Neural progenitor cell (in vitro differentiated cells): ENCODE results near the gene COMTD1. TPM values are rescaled to one million over a fixed set of nuclear protein-coding genes. Genes with fewer than 3 reads are reported as not detected.

ENCODE experiments used
- DNase-seq: peaks from one replicate; pipeline ENCODE4 v3.0.0-alpha.2; 2016; ENCODE audit warnings: low spot score
- H2AFZ ChIP-seq: fragments of 200-600 bp; sonication (generic); replicated peaks from 2 replicates; pipeline ENCODE4 v1.6.1; 2016; ENCODE audit warnings: antibody characterized with exemption
- H3F3A ChIP-seq: fragments of 200-600 bp; sonication (generic); 2 replicates; pipeline ENCODE4 v1.6.1; 2016; ENCODE audit warnings: antibody characterized with exemption, low read depth
- H3K27ac ChIP-seq: fragments of 200-600 bp; sonication (generic); 2 replicates; pipeline ENCODE4 v1.5.1; 2016; ENCODE audit warnings: mild to moderate bottlenecking
- H3K27me3 ChIP-seq: fragments of 200-600 bp; sonication (generic); 2 replicates; pipeline ENCODE4 v1.6.1; 2016; ENCODE audit warnings: mild to moderate bottlenecking, moderate library complexity
- H3K36me3 ChIP-seq: fragments of 200-600 bp; sonication (generic); 2 replicates; pipeline ENCODE4 v1.5.1; 2016
- H3K4me1 ChIP-seq: fragments of 200-600 bp; sonication (generic); 2 replicates; pipeline ENCODE4 v1.6.1; 2016; ENCODE audit warnings: mixed run types
- H3K4me2 ChIP-seq: fragments of 200-600 bp; sonication (generic); 2 replicates; pipeline ENCODE4 v1.6.1; 2016
- H3K4me3 ChIP-seq: fragments of 200-600 bp; sonication (generic); 2 replicates; pipeline ENCODE4 v1.5.1; 2016
- H3K79me2 ChIP-seq: fragments of 200-600 bp; sonication (generic); 2 replicates; pipeline ENCODE4 v1.6.1; 2016; ENCODE audit warnings: low read depth
- H3K9ac ChIP-seq: fragments of 200-600 bp; sonication (generic); 2 replicates; pipeline ENCODE4 v1.6.1; 2016
- H3K9me3 ChIP-seq: fragments of 200-600 bp; sonication (generic); 2 replicates; pipeline ENCODE4 v1.5.1; 2016; ENCODE audit warnings: low read depth
- H4K20me1 ChIP-seq: fragments of 200-600 bp; sonication (generic); 2 replicates; pipeline ENCODE4 v1.6.1; 2016; ENCODE audit warnings: low read depth
- H3K27ac Mint-ChIP-seq: 3 replicates; pipeline ENCODE4 v1.8.0; 2021; ENCODE audit warnings: mixed read lengths
- H3K27me3 Mint-ChIP-seq: 2 replicates; pipeline ENCODE4 v1.8.0; 2022; ENCODE audit warnings: low read depth, mild to moderate bottlenecking, inconsistent platforms, moderate library complexity, mixed read lengths; ENCODE audit not compliant: insufficient read depth
- H3K36me3 Mint-ChIP-seq: 3 replicates; pipeline ENCODE4 v1.8.0; 2021; ENCODE audit warnings: mixed read lengths
- H3K4me1 Mint-ChIP-seq: 3 replicates; pipeline ENCODE4 v1.8.0; 2021; ENCODE audit warnings: mixed read lengths
- H3K4me3 Mint-ChIP-seq: 3 replicates; pipeline ENCODE4 v1.8.0; 2021; ENCODE audit warnings: mild to moderate bottlenecking, moderate library complexity, mixed read lengths
- H3K9me3 Mint-ChIP-seq: 3 replicates; pipeline ENCODE4 v1.8.0; 2020; ENCODE audit warnings: mixed read lengths
- CTCF ChIP-seq: fragments of 200-600 bp; sonication (generic); IDR thresholded peaks from 2 replicates; pipeline ENCODE4 v1.5.1; 2017; ENCODE audit warnings: antibody characterized with exemption, mild to moderate bottlenecking
- EZH2 ChIP-seq: fragments of 200-600 bp; sonication (generic); IDR thresholded peaks from 2 replicates; pipeline ENCODE4 v1.6.1; 2017; ENCODE audit warnings: antibody characterized with exemption, mild to moderate bottlenecking, moderate library complexity
- EZH2phosphoT487 ChIP-seq: fragments of 200-600 bp; sonication (generic); IDR thresholded peaks from 2 replicates; pipeline ENCODE4 v1.6.1; 2017; ENCODE audit warnings: antibody characterized with exemption
- total RNA-seq: library from RNA; depleted of rRNA; stranded (reverse); fragments of >200 nt; gene quantifications from 2 replicates; pipeline ENCODE4 v1.2.3, GENCODE V29; 2015; ENCODE audit warnings: low replicate concordance

Gene COMTD1
- total RNA-seq, 1 donor from 2014 or later, result 2.1 TPM

GRCh38 chr10:75245354-75246250 lies 9.8 kb upstream of the COMTD1 start:
- H3K27ac Mint-ChIP-seq, result no peak overlapping the region
- Histone ChIP-seq H4K20me1 (no peaks in the 10 kb centered on the region), H3K9ac (no peak overlapping the region), H3K9me3 (no peaks in the 10 kb centered on the region), H3K27me3 (no peaks in the 10 kb centered on the region), H3K27ac (no peak overlapping the region), H2AFZ (no peak overlapping the region), H3K79me2 (no peaks in the 10 kb centered on the region), H3K36me3 (no peaks in the 10 kb centered on the region), H3K4me1 (no peaks in the 10 kb centered on the region), H3F3A (no peaks in the 10 kb centered on the region), H3K4me2 (no peak overlapping the region), H3K4me3 (no peak overlapping the region)
- DNase-seq, result no peak
- H3K4me3 Mint-ChIP-seq, result no peak overlapping the region
- H3K4me1 Mint-ChIP-seq, result peaks cover 13% of the 10 kb centered on the region
- H3K27me3 Mint-ChIP-seq, result peaks cover 2% of the 10 kb centered on the region
- no peak for TF ChIP-seq EZH2
- no peak for TF ChIP-seq EZH2phosphoT487
- TF ChIP-seq CTCF, result no peak
- H3K9me3 Mint-ChIP-seq, result no peaks in the 10 kb centered on the region
- no peaks in the 10 kb centered on the region for H3K36me3 Mint-ChIP-seq

- H4K20me1 ChIP-seq, result no peaks in the 10 kb centered on the region
- no peaks in the 10 kb centered on the region for H3K36me3 ChIP-seq
- DNase-seq, result no peak
- Mint-ChIP-seq H3K36me3 (no peaks in the 10 kb centered on the region), H3K27me3 (peaks cover 2% of the 10 kb centered on the region), H3K4me1 (peaks cover 13% of the 10 kb centered on the region), H3K27ac (no peak overlapping the region), H3K9me3 (no peaks in the 10 kb centered on the region), H3K4me3 (no peak overlapping the region)
- H3K9ac ChIP-seq, result no peak overlapping the region
- H3K79me2 ChIP-seq, result no peaks in the 10 kb centered on the region
- H3K27ac ChIP-seq, result no peak overlapping the region
- H3K4me2 ChIP-seq, result no peak overlapping the region
- H3K27me3 ChIP-seq, result no peaks in the 10 kb centered on the region
- no peaks in the 10 kb centered on the region for H3K4me1 ChIP-seq
- H3K9me3 ChIP-seq, result no peaks in the 10 kb centered on the region
- H3K4me3 ChIP-seq, result no peak overlapping the region
- H2AFZ ChIP-seq, result no peak overlapping the region
- TF ChIP-seq EZH2phosphoT487 (no peak), CTCF (no peak), EZH2 (no peak)
- H3F3A ChIP-seq, result no peaks in the 10 kb centered on the region
Observed at GRCh38 chr10:75244487-75245353, 9.0 kb upstream of the COMTD1 start.

GRCh38 chr10:75243426-75243825 lies 7.7 kb upstream of the COMTD1 start:
- Histone ChIP-seq H4K20me1 (no peaks in the 10 kb centered on the region), H3F3A (no peaks in the 10 kb centered on the region), H3K4me1 (no peaks in the 10 kb centered on the region), H3K9me3 (no peaks in the 10 kb centered on the region), H3K36me3 (no peaks in the 10 kb centered on the region), H3K4me3 (no peak overlapping the region), H3K4me2 (no peak overlapping the region), H3K27ac (no peak overlapping the region), H2AFZ (no peak overlapping the region), H3K27me3 (no peaks in the 10 kb centered on the region), H3K79me2 (no peaks in the 10 kb centered on the region), H3K9ac (no peak overlapping the region)
- H3K27ac Mint-ChIP-seq, result no peak overlapping the region
- peaks cover 13% of the 10 kb centered on the region for H3K4me1 Mint-ChIP-seq
- TF ChIP-seq CTCF (no peak), EZH2 (no peak), EZH2phosphoT487 (no peak)
- no peaks in the 10 kb centered on the region for H3K36me3 Mint-ChIP-seq
- DNase-seq, result no peak
- H3K27me3 Mint-ChIP-seq, result peaks cover 2% of the 10 kb centered on the region
- no peak overlapping the region for H3K4me3 Mint-ChIP-seq
- no peaks in the 10 kb centered on the region for H3K9me3 Mint-ChIP-seq
